Measurements from ENCODE around the gene ITPA.

The ITPA gene

GRCh38 chr20:3203315-3204123, 5.8 kb upstream of the ITPA start:
- DNase-seq (no peak), ATAC-seq (ENCODE audit: insufficient read depth, low read depth) (peak; percentile 12)
- H3K36me3 ChIP-seq (ENCODE audit: insufficient read depth, low read length): peaks cover 41% of the 10 kb centered on the region
- H4K20me1 ChIP-seq (ENCODE audit: insufficient read depth, low read length): 0 out of 2 replicates have a peak, but pooled peaks cover 6% of the 10 kb centered on the region
- H2AFZ ChIP-seq (ENCODE audit: low read depth, low read length): peak overlapping the region; percentile 96
- H3K9me3 ChIP-seq (ENCODE audit: insufficient read depth, low read length, severe bottlenecking): no peaks in the 10 kb centered on the region
- H3K79me2 ChIP-seq (ENCODE audit: insufficient read depth, low read length): peaks cover 31% of the 10 kb centered on the region
- H3K4me3 ChIP-seq (ENCODE audit: low read depth in 1 of 2, low read length in 2 of 2): peak overlapping the region; percentile 81
- H3K9ac ChIP-seq (ENCODE audit: low read depth, low read length): peak overlapping the region; percentile 91
- H3K4me1 ChIP-seq (ENCODE audit: insufficient read depth, low read length): peaks cover 34% of the 10 kb centered on the region
- TF ChIP-seq CTCF (IDR thresholded peaks at IDR 0.05; ENCODE audit: borderline replicate concordance, extremely low read depth, low read length, poor library complexity, severe bottlenecking) (no peak), EZH2 (IDR thresholded peaks at IDR 0.05; ENCODE audit: borderline replicate concordance, low read depth, low read length, severe bottlenecking) (no peak)
- H3K27ac ChIP-seq (ENCODE audit: low read length): peak overlapping the region; percentile 91
- no peaks in the 10 kb centered on the region for H3K27me3 ChIP-seq (ENCODE audit: insufficient read depth, low read length, poor library complexity)
- H3K4me2 ChIP-seq (ENCODE audit: insufficient read depth, low read length): peak overlapping the region; percentile 98

GRCh38 chr20:3204124-3204794, 5.0 kb upstream of the ITPA start, which contains the start of gene DDRGK1:
Gene DDRGK1 (minus strand): TSS chr20:3204682. CDS start chr20:3204627, 55 bp downstream.
- Histone ChIP-seq H3K36me3 (ENCODE audit: insufficient read depth, low read length) (peaks cover 35% of the 10 kb centered on the region), H3K9me3 (ENCODE audit: insufficient read depth, low read length, severe bottlenecking) (no peaks in the 10 kb centered on the region), H3K4me1 (ENCODE audit: insufficient read depth, low read length) (peaks cover 38% of the 10 kb centered on the region), H3K4me2 (ENCODE audit: insufficient read depth, low read length) (peak within 1 kb of the TSS; percentile 98), H3K4me3 (ENCODE audit: low read depth in 1 of 2, low read length in 2 of 2) (peak within 1 kb of the TSS; percentile 81), H2AFZ (ENCODE audit: low read depth, low read length) (peak within 1 kb of the TSS; percentile 96), H3K27ac (ENCODE audit: low read length) (peak within 1 kb of the TSS; percentile 91), H3K79me2 (ENCODE audit: insufficient read depth, low read length) (peaks cover 38% of the 10 kb centered on the region), H4K20me1 (ENCODE audit: insufficient read depth, low read length) (0 out of 2 replicates have a peak, but pooled peaks cover 6% of the 10 kb centered on the region), H3K27me3 (ENCODE audit: insufficient read depth, low read length, poor library complexity) (no peaks in the 10 kb centered on the region), H3K9ac (ENCODE audit: low read depth, low read length) (peak within 1 kb of the TSS; percentile 91)
- DNase-seq: peak; percentile 92
- TF ChIP-seq EZH2 (IDR thresholded peaks at IDR 0.05; ENCODE audit: borderline replicate concordance, low read depth, low read length, severe bottlenecking): no peak
- peak; percentile 5 for TF ChIP-seq CTCF (IDR thresholded peaks at IDR 0.05; ENCODE audit: borderline replicate concordance, extremely low read depth, low read length, poor library complexity, severe bottlenecking)
- peak; percentile 82 for ATAC-seq (ENCODE audit: insufficient read depth, low read depth)

GRCh38 chr20:3208786-3209256, 477 bp upstream of the ITPA start:
- peaks cover 57% of the 10 kb centered on the region for H3K79me2 ChIP-seq (ENCODE audit: insufficient read depth, low read length)
- peak overlapping the region; percentile 85 for H3K4me2 ChIP-seq (ENCODE audit: insufficient read depth, low read length)
- peak overlapping the region; percentile 93 for H2AFZ ChIP-seq (ENCODE audit: low read depth, low read length)
- no peaks in the 10 kb centered on the region for H3K9me3 ChIP-seq (ENCODE audit: insufficient read depth, low read length, severe bottlenecking)
- no peak for TF ChIP-seq CTCF (IDR thresholded peaks at IDR 0.05; ENCODE audit: borderline replicate concordance, extremely low read depth, low read length, poor library complexity, severe bottlenecking)
- TF ChIP-seq EZH2 (IDR thresholded peaks at IDR 0.05; ENCODE audit: borderline replicate concordance, low read depth, low read length, severe bottlenecking): no peak
- H3K9ac ChIP-seq (ENCODE audit: low read depth, low read length): peak overlapping the region; percentile 82
- H3K27ac ChIP-seq (ENCODE audit: low read length): peak overlapping the region; percentile 89
- H3K36me3 ChIP-seq (ENCODE audit: insufficient read depth, low read length): peaks cover 14% of the 10 kb centered on the region
- H3K4me1 ChIP-seq (ENCODE audit: insufficient read depth, low read length): peaks cover 42% of the 10 kb centered on the region
- no peaks in the 10 kb centered on the region for H3K27me3 ChIP-seq (ENCODE audit: insufficient read depth, low read length, poor library complexity)
- H3K4me3 ChIP-seq (ENCODE audit: low read depth in 1 of 2, low read length in 2 of 2): peak overlapping the region; percentile 75 to 77
- ATAC-seq (ENCODE audit: insufficient read depth, low read depth): peak; percentile 1; the same call in 2 of the 3 replicates
- H4K20me1 ChIP-seq (ENCODE audit: insufficient read depth, low read length): peaks cover 5% of the 10 kb centered on the region; the same call in 1 of the 2 replicates
- peak; percentile 18 for DNase-seq
